Iris pigment epithelial cell (primary cell): Measurements from ENCODE around the gene NAT8L.
A peak's percentile ranks its signal among the peaks of the same experiment; 100 is the strongest.
"Not testable (repeated sequence)": the region's sequence is repeated elsewhere in the genome, so short reads cannot be mapped to it uniquely, and the experiment has no call there.

Source experiments
- DNase-seq: peaks from one replicate; pipeline ENCODE4 v3.0.0-alpha.2; 2011; ENCODE audit warnings: low read depth

NAT8L gene, protein sequence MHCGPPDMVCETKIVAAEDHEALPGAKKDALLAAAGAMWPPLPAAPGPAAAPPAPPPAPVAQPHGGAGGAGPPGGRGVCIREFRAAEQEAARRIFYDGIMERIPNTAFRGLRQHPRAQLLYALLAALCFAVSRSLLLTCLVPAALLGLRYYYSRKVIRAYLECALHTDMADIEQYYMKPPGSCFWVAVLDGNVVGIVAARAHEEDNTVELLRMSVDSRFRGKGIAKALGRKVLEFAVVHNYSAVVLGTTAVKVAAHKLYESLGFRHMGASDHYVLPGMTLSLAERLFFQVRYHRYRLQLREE

GRCh38 chr4:2059046-2059725, at the start of gene NAT8L:
TSS of gene NAT8L (plus strand) at chr4:2059327. CDS start at chr4:2059512, 185 bp downstream.
- DNase-seq = no peak

DNA sequence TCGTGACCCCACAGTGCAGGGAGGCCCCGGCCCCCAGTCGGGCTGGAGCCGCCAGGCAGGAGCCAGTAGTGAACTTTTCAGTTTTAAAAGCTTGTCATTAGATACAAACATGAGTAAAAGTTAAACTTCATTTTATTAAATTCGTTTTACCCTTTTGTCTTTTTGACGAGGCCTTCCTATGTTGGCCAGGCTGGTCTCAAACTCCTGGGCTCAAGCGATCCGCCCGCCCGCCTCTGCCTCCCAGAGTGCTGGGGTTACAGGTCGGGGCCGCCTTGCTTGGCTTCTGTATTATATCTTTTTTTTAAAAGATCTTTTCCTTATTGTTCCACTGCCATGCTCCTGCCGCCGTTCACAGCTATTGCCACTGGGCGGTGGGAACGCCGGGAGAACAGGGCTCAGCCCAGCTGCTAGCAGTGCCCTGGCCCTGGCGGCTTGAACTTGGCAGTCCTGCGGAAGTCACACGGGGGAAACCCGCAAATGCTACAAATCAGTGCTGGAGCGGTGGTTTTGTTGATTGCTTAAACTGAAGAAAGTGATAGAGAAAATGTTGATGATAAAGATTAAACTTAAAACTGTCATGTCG, 49.4 kb upstream of the NAT8L start:
- peak; percentile 49 for DNase-seq

GRCh38 chr4:2011583-2011982, 47.5 kb upstream of the NAT8L start:
- DNase-seq = peak; percentile 14

- no peak for DNase-seq
Observed at GRCh38 chr4:2015008-2015407, 44.1 kb upstream of the NAT8L start.

GRCh38 chr4:2021358-2022018, 37.6 kb upstream of the NAT8L start:
- not testable (repeated sequence) for DNase-seq

- no peak for DNase-seq
Observed at GRCh38 chr4:2024683-2025082, 34.4 kb upstream of the NAT8L start.

DNA sequence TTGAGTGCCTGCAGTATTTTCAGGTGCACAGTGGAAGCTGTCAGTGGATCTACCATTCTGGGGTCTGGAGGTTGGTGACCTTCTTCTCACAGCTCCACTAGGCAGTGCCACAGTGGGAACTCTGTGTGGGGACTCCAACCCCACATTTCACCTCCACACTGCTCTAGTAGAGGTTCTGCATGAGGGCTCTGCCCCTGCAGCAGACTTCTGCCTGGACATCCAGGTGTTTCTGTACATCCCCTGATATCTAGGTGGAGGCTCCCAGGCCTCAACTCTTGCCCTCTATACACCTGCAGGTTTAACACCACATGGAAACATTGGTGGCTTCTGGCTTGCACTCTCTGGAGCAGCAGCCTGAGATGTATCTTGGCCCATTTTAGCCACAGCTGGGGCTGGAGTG, 33.3 kb upstream of the NAT8L start:
- DNase-seq = no peak

DNA sequence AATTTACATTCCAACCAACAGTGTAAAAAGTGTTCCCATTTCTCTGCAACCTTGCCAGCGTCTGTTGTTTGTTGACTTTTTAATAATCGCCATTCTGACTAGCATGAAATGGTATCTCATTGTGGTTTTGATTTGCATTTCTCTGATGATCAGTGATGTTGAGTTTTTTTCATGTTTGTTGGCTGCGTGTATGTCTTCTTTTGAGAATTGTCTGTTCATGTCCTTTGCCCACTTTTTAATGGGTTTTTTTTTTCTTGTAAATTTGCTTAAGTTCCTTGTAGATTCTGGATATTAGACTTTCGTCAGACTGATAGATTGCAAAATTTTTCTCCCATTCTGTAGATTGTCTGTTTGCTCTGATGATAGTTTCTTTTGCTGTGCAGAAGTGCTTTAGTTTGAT, 32.0 kb upstream of the NAT8L start:
- DNase-seq = not testable (repeated sequence)

- not testable (repeated sequence) for DNase-seq
Observed at GRCh38 chr4:2031161-2031560, 28.0 kb upstream of the NAT8L start.

- DNase-seq = no peak
Observed at GRCh38 chr4:2036327-2036726, 22.8 kb upstream of the NAT8L start.

DNA sequence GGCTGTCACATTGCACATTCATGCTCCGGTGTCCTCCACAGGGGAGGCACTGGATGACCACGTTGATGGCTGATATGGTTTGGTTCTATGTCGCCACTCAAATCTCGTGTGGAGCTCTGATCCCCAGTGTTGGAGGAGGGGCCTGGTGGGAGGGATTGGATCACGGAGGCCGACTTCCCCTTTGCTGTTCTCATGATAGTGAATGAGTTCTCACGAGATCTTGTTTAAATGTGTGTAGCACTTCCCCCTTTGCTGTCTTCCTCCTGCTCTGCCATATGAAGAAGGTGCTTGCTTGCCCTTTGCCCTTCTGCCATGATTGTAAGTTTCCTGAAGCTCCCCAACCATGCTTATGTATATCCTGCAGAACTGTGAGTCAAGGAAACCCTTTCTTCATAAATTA, 22.3 kb upstream of the NAT8L start:
- DNase-seq = no peak

DNA sequence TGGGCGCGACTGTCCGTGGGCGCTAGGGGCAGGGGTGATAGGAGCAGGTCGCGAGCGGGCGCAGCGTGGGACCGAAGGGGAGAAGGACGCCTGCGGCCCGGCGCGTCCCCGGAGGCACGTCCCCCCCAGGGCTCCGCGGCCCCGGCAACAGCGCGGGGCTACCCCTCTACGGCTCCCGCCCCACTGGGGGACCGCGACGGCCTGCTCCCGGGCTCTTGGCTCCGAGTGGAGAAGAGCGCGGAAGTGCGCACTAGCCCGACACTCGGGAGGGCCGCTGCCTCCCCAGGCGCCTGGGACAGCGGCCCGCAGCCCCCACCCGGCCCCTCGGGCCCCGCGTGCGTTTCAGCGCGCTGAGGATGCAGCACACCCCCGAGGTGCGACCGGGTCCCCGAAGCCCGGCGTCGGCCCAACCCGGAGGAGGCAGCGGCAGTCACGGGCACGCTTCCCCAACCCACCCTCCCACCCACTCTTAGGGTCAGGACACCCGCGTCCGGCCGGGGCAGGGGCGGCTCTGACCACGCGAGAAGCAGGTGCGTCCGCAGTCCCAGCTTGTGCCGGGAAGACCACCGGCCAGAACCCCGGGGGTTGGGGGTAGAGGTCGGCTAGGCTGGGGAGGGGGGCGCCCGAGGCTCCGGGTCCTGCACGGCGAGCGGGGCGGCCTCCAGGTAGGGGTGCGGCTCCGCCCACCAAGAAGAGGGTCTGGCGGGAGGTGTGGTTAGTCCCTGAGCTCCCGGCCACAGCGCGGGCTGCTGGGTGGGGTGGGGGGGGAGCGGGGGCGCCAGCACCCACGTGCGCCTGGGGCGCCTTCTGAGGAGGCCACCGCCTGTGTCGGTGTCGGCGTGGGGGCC, 18.5 kb upstream of the NAT8L start:
- DNase-seq = no peak

- DNase-seq = peak; percentile 59
Observed at GRCh38 chr4:2041239-2042130, 17.6 kb upstream of the NAT8L start.

DNA sequence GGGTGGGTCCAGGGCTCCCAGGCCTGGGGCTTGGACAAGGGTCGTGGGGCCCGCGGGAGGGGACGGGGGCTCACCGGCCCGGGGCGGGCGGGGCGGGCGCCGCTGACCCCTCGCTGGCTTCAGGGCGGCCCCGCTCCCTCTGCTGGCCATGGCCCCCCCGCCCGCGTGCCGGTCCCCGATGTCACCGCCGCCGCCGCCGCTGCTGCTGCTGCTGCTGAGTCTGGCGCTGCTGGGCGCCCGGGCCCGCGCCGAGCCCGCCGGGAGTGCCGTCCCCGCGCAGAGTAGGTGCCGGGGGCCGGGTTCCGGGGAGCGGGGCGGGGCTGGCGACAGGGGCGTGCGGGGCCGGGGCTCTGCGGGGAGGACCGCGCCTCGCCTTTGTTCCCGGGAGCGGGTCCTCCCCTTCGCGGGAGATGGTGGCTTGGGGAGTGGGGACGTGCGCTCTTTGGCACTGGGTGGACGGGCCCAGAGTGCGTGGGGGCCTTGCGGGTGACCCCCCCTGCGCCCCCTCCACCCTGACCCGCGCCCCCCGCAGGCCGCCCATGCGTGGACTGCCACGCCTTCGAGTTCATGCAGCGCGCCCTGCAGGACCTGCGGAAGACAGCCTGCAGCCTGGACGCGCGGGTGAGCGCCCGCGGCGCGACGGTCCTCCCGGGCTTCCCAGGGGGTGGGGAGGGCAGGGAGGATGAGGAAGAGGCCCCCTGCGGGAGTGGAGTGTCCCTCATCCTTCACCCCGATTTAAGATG, 16.8 kb upstream of the NAT8L start:
- no peak for DNase-seq

DNA sequence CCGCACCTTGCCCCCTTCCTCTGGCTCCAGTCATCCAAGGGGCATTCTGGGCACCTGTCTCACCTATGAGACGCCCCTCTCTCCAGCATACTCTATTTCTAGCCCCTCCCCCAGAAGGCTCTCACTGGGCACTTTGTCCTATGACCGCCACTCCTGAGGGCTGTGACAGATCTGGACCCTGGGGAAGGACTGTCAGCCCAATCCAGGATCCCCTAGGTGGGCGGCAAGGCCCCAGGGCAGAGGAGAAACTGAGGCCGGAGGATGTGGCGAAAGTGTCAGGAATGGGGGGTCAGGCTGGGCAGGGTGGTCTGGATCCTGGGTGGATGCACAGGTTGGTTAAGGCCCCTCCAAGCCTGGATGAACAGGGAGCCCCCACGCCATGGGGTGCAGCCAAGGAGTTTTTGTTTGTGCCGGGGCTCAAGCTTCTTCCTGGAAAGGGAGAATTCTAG, 16.2 kb upstream of the NAT8L start:
- DNase-seq = no peak

- no peak for DNase-seq
Observed at GRCh38 chr4:2043396-2044118, 15.6 kb upstream of the NAT8L start.

- no peak for DNase-seq
Observed at GRCh38 chr4:2044119-2044485, 15.0 kb upstream of the NAT8L start.

- no peak for DNase-seq
Observed at GRCh38 chr4:2044542-2045517, 14.3 kb upstream of the NAT8L start.
